CD4-positive, alpha-beta T cell treated with Interleukin-15 for 1 hour (primary cell): ENCODE results near the gene NRSN2.
A peak's percentile ranks its signal among the peaks of the same experiment; 100 is the strongest.
"Not testable (repeated sequence)": the region's sequence is repeated elsewhere in the genome, so short reads cannot be mapped to it uniquely, and the experiment has no call there.

Source experiments
- DNase-seq: peaks from one replicate; pipeline ENCODE4 v3.0.0-alpha.2; 2020

Gene NRSN2

DNA sequence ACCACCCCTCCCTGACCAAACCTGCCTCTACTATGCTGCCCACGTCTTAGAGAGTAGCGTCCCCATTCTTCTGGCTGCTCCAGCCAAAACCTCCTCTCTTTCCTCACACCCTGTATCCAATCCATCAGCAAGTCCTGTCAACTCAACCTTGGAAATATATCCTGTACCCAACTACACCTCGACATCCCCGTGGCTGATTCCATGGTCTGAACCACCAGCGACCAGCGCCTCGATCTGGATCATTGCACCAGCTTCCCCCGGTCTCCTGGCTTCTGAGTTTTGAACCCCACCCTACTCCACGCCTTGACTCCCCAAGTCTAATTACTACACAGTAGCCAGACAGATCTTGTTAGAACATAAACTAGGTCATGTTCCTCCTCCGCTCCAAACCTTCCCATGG, 9.8 kb downstream of the NRSN2 start:
- DNase-seq: no peak

DNA sequence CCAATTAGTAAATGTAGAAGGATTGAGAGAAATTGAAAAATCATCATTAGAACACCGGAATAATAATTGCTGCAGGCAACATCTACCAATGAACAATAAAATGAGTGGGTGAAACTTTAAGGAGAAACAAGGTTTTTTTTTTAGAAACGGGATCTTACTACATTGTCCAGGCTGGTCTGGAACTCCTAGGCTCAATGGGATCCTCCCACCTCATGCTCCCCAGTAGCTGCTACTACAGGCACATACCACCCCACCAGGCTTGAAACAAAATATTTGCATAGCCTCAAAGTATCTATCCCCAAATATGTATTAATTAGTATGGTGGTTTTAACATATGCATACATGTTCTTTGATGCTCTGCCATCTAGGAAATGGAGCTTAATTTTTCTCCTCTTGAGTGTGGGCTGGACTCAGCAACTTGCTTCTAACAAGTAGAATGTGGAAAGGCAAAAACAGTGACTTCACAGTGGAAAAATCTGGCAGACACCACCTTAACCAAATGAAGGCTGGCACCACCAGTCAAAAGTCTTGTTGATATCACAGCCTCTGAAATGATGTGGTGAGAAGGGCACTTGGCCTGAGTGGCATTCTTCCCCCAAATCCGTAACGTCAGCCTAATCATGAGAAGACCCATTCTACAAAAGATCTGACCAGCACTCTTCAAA, 12.1 kb downstream of the NRSN2 start:
- DNase-seq: no peak

DNA sequence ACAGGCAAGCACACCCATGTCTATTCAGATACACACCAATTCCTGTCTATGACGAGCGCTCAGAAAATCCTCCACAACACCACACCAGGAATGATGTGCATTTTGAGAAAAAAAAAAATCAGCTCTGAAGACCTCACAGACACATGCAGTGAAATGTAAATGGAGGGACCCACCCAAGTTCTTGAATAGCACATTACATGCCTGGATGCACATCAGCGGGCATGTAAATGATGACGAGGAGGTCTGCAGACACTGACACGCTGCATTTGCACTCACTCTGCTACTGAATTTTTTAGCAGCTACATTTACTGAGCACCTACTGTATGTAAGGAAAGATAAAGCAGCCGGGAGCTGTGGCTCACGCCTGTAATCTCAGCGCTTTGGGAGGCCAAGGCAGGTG, 14.7 kb downstream of the NRSN2 start:
- DNase-seq: no peak

GRCh38 chr20:362271-363254, 15.7 kb downstream of the NRSN2 start:
- DNase-seq: peak; percentile 46

DNA sequence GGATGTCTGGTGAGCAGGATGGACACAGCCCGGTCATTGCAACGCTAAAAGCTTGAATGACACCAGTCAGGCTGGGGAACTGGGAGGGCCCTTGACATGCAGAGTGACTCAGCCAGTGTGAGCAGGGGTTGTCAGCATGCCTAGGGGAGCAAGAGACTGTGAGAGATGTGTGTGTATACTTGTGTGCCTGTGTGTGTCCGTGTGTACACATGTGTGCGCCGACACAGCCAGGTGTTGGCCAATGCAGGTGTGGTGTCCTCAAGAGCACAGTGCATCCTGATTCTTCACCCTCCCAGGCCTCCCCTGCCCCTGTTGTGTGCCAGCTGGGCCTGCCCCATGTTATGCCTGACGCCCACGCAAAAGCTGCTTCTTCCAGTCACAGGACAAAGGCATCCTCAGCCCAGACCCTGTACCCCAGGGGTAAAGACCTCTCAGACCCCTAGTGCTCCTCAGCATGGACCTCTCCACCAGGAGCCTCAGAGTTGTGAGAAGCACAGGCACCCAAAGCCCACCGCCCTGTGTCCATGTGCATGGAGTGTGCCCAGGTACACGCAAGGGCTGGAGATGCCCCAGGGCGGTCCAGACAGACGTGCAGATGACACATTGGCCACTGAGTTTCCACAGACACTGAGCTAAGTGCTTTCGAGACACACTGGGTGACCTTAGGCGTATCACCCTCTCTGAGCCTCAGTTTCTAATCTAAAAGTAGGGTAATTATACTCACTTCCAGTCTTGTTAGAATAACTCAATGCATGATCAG, 16.6 kb downstream of the NRSN2 start:
- DNase-seq: no peak

DNA sequence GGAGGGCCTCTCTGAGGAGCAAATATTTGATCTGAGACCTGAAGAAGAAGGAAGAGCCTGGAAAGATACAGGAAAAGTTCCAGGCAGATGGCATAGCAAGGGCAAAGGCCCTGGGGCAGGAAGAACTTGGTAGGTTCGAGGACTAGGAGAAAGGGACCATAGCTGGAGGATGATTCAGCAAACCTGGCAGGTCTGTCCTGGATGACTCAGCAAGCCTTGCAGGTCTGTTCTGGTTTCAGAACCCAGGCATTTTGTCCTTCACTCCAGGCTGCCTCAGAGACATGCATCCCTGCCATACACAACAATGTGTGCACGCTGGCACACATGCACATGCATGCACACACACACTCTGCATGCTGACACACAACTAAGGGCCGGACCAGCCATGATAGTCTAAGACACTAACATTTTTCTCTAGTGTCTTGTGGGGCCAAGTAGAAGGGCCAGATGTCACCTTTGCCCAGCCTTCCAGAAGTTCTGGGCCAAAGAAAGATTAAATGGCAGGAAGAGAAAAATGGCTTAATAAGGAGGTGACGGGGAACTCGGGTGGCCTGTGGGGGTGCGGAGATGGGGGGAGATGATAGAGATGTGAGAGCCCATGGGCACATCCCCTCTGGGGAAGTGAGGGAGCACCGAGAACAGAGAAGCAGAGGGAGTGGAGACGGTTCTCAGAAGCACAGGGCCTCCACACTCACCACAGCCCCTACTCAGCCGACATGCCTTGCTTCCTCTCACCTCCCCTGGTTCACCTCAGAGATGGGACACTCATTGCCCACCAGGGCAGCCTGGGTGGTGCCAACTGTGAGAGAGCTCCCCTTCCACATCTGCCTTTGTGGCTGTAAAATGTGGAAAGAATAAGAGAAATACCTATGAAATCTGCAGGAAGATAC, 18.2 kb downstream of the NRSN2 start:
- DNase-seq: no peak

DNA sequence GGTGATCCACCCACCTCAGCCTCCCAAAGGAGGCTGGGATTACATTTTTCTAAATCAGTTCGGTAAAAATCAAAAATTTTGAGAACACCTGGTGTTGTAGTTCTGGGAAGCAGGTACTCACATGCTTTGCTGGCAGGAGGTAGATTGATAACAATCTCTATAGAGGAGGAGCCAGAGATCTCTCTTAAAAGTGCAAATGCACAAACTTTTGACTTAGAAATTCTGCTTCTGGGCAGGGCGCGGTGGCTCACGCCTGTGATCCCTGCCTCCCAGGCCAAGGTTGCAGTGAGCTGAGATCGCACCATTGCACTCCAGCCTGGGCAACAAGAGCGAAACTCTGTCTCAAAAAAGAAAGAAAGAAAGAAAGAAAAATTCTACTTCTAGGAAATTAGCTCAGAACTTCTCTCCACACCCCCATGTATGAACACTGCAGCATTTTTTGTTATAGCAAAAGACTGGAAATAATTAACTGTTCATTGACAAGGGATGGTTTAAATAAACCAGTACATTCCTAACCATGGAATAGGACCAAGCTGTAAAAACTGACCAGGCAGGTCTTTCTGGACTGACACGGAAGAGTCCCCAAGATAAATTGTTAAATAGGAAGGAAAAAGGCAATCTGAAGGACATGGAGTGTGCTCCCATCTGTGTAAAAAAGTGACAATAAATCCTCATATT, 19.3 kb downstream of the NRSN2 start:
- no peak for DNase-seq

DNA sequence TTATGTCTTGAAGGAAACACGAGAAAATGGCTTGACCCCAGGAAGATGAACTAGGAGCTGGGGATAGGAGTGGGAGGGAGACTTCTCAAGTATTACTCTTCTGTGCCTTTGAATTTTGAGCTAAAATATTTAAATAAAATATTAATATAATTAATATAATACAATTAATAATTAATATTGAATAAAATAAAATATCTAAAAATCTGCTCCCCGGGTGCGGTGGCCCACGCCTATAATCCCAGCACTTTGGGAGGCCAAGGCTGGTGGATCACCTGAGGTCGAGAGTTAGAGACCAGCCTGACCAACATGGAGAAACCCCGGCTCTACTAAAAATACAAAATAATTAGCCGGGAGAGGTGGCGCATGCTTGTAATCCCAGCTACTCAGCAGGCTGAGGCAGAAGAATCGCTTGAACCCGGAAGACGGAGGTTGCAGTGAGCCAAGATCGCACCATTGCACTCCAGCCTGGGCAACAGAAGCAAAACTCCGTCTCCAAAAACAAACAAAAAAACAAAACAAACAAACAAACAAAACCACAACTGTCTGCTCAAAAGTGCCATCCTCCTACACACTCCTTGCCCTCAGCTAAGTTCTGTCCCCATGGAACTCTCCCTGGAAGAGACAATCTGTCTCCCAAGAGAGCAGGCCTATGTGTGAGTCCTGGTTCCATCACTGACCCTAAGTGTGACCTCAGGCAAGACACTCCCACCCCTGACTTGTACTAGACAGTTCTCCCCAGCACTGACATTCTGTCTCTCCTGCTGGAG, 20.0 kb downstream of the NRSN2 start:
- DNase-seq: no peak

GRCh38 chr20:367486-367887, 20.6 kb downstream of the NRSN2 start:
- DNase-seq: no peak

DNA sequence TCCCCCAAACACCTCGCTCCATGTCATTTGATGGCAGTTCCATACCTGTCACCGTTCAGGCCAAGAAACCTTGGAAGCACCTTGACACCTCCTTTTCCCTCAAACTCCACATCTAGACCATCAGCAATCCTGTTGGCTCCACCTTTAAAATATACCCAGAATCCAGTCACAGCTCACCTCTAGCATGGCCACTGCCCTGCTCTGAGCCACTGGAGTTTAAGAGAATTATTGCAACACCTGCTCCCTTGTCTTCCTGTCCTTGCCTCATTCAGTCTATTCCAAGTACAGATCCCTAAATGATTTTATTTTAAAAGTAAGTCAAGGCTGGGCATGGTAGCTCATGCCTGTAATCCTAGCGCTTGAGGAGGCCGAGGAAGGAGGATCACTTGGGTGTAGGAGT, 22.0 kb downstream of the NRSN2 start:
- DNase-seq: no peak

- DNase-seq: no peak
These were observed 23.3 kb downstream of the NRSN2 start for GRCh38 chr20:370151-370600.

DNA sequence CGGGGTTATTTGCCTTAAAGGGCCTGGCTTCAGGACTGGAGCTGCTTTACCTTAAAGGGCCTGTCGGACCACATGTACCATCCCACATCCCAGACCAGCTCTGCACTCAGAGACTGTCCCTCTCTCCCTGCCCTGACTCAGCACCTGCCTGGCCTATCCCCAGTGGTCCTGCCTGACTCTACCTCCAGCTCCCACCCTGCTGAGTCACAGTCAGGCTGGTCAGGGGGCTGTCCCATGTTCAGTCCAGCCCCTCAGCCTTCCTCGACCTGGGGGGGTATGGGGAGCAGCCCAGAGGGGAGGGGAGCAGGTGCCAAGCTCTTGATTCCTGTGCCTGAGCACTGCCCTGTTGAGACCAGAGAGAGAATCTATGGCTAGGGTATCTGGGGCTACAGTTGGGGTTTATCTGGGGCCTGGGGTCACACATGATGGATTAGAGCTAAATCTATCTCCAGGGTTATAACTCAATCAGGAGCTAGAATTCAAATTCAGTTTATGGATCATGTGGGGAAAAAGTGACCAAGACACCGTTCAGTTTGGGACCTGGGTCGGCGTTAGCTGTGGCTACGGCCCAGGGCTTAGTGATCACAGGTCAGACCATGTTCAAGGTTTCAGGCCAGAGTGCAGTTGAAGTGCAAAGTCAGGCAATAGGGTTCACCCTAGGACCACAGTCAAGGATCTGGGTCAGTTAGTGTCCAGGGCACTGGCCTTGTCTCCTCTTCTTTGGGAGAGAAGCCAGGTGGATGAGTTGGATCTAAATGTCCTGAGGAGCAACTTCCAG, 24.3 kb downstream of the NRSN2 start:
- DNase-seq: no peak

DNA sequence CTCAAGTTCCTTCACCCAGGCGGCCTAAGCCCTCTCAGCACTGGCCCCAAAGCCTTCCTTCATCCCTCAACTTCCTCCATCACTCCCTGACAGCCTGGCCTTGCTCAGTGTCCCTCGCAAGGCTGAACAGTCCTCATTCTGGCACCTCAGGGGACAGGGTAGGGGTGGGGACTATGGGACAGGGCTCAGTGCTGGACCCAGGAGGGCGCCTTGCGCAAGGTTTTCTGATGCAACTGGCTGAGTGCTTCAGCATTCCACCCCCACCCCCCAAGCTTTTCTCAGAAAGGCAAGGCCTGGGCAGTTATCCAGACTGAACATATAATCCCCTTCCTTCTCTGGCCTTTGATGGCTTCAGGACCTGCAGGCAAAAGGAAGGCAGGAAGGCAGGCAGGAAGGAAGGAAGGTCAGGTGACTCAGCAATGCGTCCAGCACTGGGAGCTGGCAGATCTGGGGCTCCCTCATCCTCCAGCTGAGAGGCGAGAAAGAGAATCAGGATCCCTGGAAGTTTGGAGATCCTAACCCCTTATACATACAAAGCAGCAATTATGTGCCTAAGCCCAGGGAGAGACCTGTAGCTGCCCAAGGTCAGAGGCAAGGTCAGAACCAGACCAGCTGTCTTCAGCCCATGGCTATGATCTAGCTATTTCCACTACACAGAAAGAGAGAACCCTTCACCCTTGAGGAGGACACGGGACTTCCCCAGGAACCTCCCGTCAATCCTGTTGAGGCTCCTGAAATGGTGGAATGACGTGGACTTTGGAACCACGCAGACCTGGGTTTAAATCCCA, 25.0 kb downstream of the NRSN2 start:
- peak; percentile 58 for DNase-seq

DNA sequence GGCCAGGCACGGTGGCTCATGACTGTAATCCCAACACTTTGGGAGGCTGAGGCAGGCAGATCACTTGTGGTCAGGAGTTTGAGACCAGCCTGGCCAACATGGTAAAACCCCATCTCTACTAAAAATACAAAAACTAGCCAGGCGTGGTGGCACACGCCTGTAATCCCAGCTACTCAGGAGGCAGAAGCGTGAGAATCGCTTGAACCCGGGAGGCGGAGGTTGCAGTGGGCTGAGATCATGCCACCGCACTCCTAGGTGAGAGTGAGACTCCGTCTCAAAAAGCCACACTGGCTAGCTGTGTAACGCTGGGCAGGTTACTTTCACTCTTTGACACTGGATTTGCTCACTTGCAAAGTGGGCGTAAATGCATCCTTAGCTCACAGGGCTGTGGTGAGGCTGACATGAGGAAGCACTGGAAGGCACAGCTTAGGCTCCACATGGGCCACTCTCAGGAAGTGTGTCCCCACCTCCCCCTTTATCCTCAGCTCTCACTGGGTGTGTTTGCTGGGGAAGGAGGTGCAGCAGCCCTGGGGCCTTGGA, 25.7 kb downstream of the NRSN2 start:
- not testable (repeated sequence) for DNase-seq

GRCh38 chr20:373171-373890, 26.4 kb downstream of the NRSN2 start:
- DNase-seq: peak; percentile 69

DNA sequence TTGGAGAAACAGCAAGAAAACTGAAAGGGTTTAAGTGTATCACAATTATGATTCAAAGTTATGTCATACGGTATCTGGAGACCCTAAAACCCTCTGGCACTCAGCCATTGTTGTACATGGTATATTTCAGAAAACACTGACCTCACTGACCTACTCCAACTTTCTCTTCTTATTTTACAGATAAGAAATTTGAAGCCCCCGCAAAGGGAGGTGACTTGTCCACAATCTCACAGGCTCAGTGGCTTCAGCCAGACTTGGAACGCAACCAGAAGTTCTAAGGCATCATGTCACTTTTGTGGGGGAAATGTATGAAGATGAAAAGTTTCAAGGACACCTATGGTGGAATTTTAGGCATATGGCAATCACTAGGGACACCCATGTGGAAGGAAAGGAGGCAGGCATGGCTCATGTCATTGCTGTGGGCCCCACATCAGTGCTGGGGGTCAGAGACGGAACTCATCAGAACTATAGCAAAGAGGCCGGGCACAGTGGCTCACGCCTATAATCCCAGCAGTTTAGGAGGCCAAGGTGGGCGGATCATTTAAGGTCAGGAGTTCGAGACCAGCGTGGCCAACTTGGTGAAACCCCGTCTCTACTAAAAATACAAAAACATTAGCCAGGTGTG, 28.5 kb downstream of the NRSN2 start:
- DNase-seq: no peak

DNA sequence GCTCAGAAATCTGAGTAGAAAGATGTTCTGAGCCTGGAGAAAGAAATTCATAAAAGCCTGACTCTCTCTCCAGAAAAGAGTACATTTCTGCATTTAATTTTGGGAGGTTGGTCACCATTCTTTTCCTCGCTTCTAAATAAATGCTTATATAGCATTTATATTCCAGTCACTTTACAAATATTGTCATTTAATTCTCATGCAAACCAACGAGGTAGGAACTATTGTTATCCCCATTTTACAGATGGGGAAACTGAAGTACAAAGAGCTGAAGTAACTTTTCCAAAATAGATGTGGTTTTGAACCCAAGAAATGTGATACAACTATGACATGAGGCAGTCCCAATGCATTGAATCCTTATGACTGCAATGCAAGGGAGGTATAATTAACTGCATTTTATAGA, 29.2 kb downstream of the NRSN2 start:
- no peak for DNase-seq

GRCh38 chr20:376750-377149, 29.8 kb downstream of the NRSN2 start:
- DNase-seq: no peak
